Myocyte (in vitro differentiated cells): ENCODE data around the gene DPH2. TPM values are rescaled to one million over a fixed set of nuclear protein-coding genes. Genes with fewer than 3 reads are reported as not detected.

Source experiments
- total RNA-seq: library from RNA; depleted of rRNA; stranded (reverse); fragments of >200 nt; gene quantifications from 2 replicates; pipeline ENCODE4 v1.2.3, GENCODE V29; 2014

The DPH2 gene
- total RNA-seq, 1 donor from 2014 or later = 34.2 TPM

Other genes with a start within 250 kb of the DPH2 start
- gene ARTN, start 36.2 kb upstream of the DPH2 start, total RNA-seq = 0.80 and 6.9 TPM in 2 replicates
- 53.6 and 55.5 TPM in 2 replicates for gene IPO13, start 23.1 kb upstream of the DPH2 start, total RNA-seq
- 211 and 236 TPM in 2 replicates for gene ATP6V0B, start 5.0 kb downstream of the DPH2 start, total RNA-seq
- 83.0 and 84.4 TPM in 2 replicates for gene B4GALT2, start 9.2 kb downstream of the DPH2 start, total RNA-seq
- gene CCDC24, start 21.6 kb downstream of the DPH2 start, total RNA-seq = 1.5 and 3.4 TPM in 2 replicates
- 0.42 and 1.2 TPM in 2 replicates for gene SLC6A9, start 61.5 kb downstream of the DPH2 start, total RNA-seq
- not detected in 2 replicates for gene KLF17, start 148.8 kb downstream of the DPH2 start, total RNA-seq
- not detected in 2 replicates for gene KLF18, start 171.6 kb downstream of the DPH2 start, total RNA-seq
- gene DMAP1, start 243.5 kb downstream of the DPH2 start, total RNA-seq = 18.1 and 20.8 TPM in 2 replicates